ENCODE measurements around the gene SH3BP4.
A peak's percentile ranks its signal among the peaks of the same experiment; 100 is the strongest.
"Not testable (repeated sequence)": the region's sequence is repeated elsewhere in the genome, so short reads cannot be mapped to it uniquely, and the experiment has no call there.

SH3BP4 gene

DNA sequence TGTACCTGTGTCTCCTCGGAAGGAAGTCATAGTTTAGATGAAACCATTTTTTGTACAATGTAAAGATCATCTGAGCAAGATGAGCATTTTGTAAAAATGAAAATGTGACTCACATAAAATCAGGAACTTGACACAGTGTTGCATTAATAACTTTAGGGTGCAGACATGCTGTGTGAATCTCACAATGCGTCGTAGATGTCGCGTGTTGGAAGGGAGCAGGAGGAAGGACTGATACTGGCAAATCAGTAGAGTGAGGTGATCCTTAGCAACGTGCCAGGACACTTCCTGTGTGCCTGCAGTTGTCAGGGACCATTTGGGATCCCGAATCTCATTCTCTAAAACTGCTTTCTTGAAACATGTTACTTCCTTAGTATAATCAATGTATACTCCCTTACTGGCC, 103.1 kb downstream of the SH3BP4 start:
- DNase-seq (ENCODE audit: low read depth, low spot score) = peak; percentile 8

GRCh38 chr2:235055891-235056516, 104.2 kb downstream of the SH3BP4 start:
- DNase-seq (ENCODE audit: low read depth, low spot score) = peak; percentile 38

DNA sequence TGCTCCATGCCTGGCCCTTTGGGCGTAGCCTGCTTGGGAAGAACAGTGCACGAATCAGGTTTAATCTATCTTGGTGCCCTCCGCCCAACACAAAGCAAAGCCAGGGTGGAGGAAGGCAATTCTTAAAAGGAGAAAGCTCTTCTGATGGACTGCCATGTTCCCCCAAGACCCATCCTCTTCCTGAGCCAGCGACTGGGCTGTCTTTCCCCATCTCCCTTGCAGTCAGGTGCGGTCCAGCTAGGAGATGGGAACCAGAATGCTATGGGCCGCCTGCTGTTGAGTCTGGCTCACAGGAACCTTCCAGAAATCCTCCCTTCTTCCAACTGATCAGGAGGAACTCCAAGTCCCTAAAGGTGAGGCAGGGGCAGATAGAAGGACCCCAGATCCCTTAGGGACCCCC, 105.0 kb downstream of the SH3BP4 start:
- peak; percentile 9 for DNase-seq (ENCODE audit: low read depth, low spot score)

DNA sequence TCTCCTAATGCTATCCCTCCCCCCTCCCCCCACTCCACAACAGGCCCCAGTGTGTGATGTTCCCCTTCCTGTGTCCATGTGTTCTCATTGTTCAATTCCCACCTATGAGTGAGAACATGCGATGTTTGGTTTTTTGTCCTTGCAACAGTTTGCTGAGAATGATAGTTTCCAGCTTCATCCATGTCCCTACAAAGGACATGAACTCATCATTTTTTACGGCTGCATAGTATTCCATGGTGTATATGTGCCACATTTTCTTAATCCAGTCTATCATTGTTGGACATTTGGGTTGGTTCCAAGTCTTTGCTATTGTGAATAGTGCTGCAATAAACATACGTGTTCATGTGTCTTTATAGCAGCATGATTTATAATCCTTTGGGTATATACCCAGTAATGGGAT, 105.8 kb downstream of the SH3BP4 start:
- not testable (repeated sequence) for DNase-seq (ENCODE audit: low read depth, low spot score)

GRCh38 chr2:235059161-235059560, 107.3 kb downstream of the SH3BP4 start:
- DNase-seq (ENCODE audit: low read depth, low spot score) = no peak

GRCh38 chr2:235061656-235062055, 109.8 kb downstream of the SH3BP4 start:
- DNase-seq (ENCODE audit: low read depth, low spot score) = no peak

DNA sequence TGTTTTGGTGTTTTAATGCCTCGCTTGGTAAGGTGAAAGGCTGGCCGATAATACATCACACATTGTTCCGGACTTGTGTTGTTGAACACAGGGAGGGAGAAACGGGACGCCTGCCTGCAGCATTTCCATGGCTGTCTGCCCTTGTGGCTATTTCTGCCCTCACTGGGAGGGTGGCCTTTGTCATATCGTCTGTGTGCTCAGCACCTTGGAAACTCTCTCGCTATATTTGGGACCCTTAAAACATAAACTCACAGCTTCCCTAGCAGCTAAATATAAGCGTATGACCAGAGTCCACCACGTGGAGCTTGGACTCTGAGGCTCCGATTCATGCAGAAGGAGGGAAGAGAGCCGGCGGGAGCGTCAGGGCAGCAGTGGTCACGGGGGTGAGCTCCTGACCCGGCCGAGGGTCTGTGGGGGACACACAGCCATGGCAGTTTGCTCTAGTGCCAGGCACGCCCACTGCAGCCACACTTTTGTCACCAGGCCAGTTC, 111.7 kb downstream of the SH3BP4 start:
- no peak for DNase-seq (ENCODE audit: low read depth, low spot score)

- peak; percentile 56 for DNase-seq (ENCODE audit: low read depth, low spot score)
Measured at GRCh38 chr2:235064976-235065375, 113.2 kb downstream of the SH3BP4 start.

DNA sequence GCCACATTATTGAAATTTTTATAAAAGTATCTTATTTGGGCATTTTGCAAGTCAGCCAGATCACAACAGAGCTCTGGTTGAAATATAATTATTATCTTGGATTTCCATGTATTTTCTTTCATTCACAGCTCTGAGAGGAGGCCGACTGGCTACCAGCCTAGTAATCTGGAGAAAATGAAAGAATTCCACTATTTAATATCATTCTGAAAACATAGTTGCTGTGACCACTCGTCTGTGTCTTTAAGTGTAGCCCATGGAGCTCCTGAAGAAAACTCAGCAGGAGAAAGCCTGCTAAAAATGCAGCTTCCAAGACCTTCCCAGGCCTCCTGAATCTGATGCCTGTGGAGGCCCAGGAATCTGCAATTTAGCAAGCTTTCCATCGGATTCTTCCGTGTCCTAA, 114.7 kb downstream of the SH3BP4 start:
- no peak for DNase-seq (ENCODE audit: low read depth, low spot score)

DNA sequence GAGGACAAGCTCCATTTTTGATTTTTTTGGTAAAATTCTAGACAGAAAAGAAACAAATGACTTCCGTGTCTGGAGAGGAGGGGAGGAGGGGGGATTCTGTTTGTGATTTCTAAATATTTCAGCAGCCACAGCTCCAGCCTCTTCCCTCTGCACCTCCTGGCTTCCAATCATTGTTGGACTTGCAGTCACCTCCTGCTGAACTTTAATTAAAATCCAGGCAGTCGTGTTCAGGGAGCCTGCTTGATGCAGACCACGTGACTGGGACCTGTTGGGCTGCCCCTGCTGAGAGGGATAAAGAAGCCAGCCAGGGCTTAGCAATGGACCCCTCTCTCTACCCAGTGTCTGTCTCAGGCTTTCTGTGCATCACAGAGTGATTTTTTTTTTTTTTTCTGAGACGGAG, 115.1 kb downstream of the SH3BP4 start:
- peak; percentile 64 for DNase-seq (ENCODE audit: low read depth, low spot score)

GRCh38 chr2:235068701-235069100, 116.9 kb downstream of the SH3BP4 start:
- DNase-seq (ENCODE audit: low read depth, low spot score) = no peak

DNA sequence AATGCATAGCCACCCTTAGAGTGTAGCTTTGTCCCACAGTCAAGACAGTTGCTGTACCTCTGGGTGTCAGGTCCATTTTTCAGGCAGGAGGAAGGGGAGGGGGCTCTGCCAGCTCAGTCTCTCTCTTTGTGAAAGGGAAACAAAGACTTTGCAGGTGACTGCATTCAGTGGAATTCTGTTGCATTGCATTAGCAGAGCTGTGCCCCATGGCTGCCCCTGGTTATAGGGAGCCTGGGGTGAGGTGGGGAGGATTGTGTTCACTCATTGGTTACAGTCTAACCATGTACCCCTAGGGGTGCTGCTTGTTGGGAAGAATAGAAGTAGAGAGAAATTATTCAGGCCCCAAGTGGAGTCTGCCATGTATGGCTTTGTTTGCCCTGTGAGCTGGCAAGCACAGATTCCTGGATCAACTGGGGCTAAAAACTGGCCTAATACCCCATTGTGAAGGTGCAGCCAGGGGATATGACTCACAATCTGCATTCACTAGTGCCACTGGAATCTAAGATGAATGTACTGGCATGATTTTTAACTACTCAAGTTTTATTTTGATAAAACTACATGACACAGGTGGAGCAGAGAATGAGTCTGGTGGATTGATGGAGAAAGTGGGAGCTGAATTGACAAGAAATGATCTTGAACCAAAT, 118.4 kb downstream of the SH3BP4 start:
- peak; percentile 85 for DNase-seq (ENCODE audit: low read depth, low spot score)

DNA sequence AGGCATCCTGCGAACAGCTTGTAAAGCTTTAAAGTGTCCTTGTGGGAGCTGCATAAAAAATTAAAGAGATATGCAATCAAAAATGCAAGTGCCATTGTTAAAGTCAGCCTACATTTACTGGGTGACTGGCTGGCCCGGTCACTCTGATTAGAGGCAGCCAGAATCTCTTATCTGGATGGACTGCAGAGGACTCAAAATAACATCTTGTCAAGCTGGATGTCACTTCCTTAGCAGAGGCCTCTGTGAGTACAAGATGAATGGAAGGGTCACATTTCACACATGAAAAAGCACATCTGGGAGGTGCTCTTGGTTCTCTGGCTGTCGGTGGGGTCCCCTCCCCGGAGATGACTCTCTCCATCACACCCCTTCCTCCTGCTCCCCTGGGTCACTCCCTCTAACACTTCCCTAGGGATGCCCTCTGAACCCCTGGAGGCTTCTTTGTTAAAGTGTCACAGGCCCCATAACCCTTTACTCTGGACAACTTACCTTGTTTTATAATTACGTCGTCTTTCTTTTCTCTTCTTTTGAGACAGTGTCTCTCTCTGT, 122.1 kb downstream of the SH3BP4 start:
- DNase-seq (ENCODE audit: low read depth, low spot score) = no peak

DNA sequence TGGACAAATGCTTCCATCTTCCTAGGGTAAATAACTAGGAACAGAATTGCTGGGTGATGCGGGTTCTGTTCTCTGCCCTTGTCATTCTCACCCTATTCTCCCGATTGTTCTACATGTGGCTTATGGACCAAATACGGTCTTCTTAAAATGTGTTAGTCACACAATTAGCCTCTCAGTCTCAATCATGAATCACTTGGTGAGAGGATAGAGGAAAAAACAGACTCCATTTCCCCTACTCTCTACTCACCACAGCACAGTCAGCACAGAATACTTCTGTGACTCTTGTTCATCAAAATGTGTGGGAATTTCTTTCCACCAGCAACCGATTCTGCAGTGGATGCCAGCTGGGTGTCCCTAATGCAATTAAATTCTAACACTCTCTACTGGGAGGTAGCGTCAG, 125.2 kb downstream of the SH3BP4 start:
- peak; percentile 53 for DNase-seq (ENCODE audit: low read depth, low spot score)

DNA sequence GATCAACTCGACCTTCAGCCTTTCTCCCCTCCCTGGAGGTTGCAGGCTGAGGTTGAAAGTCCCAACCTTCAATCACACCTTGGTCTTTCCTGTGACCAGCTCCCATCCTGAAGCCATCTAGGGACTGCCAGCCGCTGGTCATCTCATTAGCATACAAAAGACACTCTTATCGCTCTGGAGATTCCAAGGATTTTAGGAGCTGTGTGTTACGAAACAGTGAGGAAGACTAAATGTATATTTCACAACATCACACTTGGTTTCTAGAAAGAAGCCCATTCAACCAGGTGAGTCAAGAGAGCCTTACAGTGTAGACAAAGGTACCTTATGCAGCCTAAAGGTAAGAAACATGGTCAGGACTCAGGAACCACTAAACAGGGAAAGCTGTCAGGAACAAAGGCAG, 126.4 kb downstream of the SH3BP4 start:
- DNase-seq (ENCODE audit: low read depth, low spot score) = no peak

DNA sequence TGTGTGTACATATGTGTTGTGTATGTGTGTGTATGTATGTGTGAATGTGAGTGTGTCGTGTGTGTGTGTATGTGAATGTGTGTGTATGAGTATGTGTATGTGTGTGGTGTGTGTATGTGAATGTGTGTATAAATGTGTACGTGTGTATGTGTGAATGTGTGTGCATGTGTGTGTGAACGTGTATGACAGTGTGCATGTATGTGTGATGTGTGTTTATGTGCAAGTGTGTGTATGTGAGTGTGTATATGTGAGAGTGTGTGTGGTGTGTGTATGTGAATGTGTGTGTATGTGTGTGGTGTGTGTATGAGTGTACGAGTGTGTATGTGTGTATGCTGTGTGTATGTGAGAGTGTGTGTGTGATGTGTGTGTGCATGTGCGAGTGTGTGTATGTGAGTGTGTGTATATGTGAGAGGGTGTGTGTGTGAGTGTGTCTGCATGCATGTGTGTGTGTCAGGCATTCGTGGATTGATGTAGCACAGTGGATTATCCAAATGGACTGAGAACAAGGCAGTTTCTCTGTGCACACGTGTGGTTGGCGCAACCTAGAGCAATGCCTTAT, 127.2 kb downstream of the SH3BP4 start:
- no peak for DNase-seq (ENCODE audit: low read depth, low spot score)

DNA sequence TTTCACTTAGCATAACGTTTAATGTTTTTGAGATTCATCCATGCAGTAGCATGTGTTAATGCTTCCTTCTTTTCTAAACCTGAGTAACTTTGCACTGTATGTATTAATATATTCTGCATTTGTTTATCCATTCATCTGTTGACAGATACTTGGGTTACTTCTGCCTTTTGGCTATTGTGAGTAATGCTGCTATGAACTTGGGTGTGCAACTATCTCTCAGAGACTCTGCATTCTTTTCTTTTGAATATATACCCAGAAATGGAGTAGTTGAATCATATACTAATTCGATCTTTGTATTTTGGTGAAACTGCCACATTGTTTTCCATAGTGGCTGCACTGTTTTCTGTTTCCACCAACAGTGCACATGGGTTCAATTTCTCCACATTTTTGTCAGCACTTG, 128.3 kb downstream of the SH3BP4 start:
- DNase-seq (ENCODE audit: low read depth, low spot score) = no peak

GRCh38 chr2:235082578-235083338, 130.9 kb downstream of the SH3BP4 start:
- no peak for DNase-seq (ENCODE audit: low read depth, low spot score)

DNA sequence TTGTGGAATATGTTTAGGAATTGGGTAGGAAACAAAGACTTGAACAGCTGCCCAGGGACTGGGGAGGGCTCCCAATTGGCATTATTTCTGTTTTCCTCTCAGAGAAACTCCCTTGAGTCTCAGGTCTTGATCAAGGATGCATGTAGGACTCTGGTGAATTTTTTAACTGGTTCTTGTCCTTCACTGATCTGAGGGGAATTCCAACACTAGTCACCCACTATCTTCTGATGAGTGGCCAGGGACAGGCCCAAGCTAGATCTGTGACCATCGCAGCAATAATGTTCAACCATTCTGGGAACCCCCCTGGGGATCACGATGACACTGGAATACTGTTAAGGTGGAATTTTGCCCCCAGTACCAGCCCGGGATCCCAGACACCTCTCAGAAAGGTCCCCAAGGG, 132.0 kb downstream of the SH3BP4 start:
- DNase-seq (ENCODE audit: low read depth, low spot score) = no peak

GRCh38 chr2:235084424-235084823, 132.6 kb downstream of the SH3BP4 start:
- DNase-seq (ENCODE audit: low read depth, low spot score) = no peak

DNA sequence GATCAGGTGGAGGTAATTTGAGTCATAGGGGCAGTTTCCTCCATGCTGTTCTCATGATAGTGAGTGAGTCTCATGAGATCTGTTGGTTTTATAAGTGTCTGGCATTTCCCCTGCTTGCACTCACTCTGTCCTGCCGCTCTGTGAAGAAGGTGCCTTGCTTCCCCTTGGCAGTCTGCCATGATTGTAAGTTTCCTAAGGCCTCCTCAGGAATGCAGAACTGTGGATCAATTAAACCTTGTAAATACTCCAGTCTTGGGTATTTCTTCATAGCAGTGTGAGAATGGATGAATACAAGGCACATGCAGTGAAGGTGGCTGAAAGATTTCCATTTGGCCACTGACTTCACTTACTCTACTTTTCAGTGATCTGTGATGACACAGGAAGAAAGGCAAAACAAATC, 133.7 kb downstream of the SH3BP4 start:
- no peak for DNase-seq (ENCODE audit: low read depth, low spot score)
